WERI-Rb-1 (cell line): ENCODE data around the gene IGF2BP2.

ENCODE experiments used
- DNase-seq: peaks from one replicate; pipeline ENCODE4 v3.0.0-alpha.2; 2020
- H3K27ac ChIP-seq: fragments of 250-450 bp; sonication (Bioruptor Pico); 2 replicates; pipeline ENCODE4 v1.5.1; 2020; ENCODE audit warnings: mild to moderate bottlenecking, moderate library complexity
- H3K27me3 ChIP-seq: fragments of 250-450 bp; sonication (Bioruptor Pico); 2 replicates; pipeline ENCODE4 v1.5.1; 2021; ENCODE audit warnings: mild to moderate bottlenecking, low read depth, moderate library complexity; ENCODE audit not compliant: insufficient read depth, severe bottlenecking
- H3K36me3 ChIP-seq: fragments of 250-450 bp; sonication (Bioruptor Pico); 2 replicates; pipeline ENCODE4 v1.5.1; 2020; ENCODE audit warnings: mild to moderate bottlenecking, moderate library complexity
- H3K4me3 ChIP-seq: 2 replicates; pipeline ENCODE4 v1.5.1; 2011; ENCODE audit warnings: low read depth, mild to moderate bottlenecking, control low read depth, low read length
- H3K9me3 ChIP-seq: fragments of 250-450 bp; sonication (Bioruptor Pico); 2 replicates; pipeline ENCODE4 v1.5.1; 2021; ENCODE audit warnings: mild to moderate bottlenecking, moderate library complexity; ENCODE audit not compliant: severe bottlenecking
- CTCF ChIP-seq: IDR thresholded peaks from 2 replicates; pipeline ENCODE4 v1.5.1; 2011; ENCODE audit warnings: low read depth, mild to moderate bottlenecking, control low read depth, inconsistent platforms, low read length

IGF2BP2 gene

GRCh38 chr3:185754920-185755319 lies 69.9 kb downstream of the IGF2BP2 start:
- Histone ChIP-seq H3K36me3 (no peaks in the 10 kb centered on the region; the same call in none of the 2 replicates), H3K27ac (no peak overlapping the region), H3K4me3 (no peak overlapping the region), H3K9me3 (no peaks in the 10 kb centered on the region), H3K27me3 (no peaks in the 10 kb centered on the region)
- DNase-seq: no peak
- no peak for TF ChIP-seq CTCF

- no peak overlapping the region for H3K4me3 ChIP-seq
- no peak overlapping the region for H3K27ac ChIP-seq
- TF ChIP-seq CTCF: no peak
- no peaks in the 10 kb centered on the region for H3K9me3 ChIP-seq
- DNase-seq: no peak
- no peaks in the 10 kb centered on the region; the same call in none of the 2 replicates for H3K36me3 ChIP-seq
- H3K27me3 ChIP-seq: no peaks in the 10 kb centered on the region
Observed at GRCh38 chr3:185753354-185753753, 71.5 kb downstream of the IGF2BP2 start.

GRCh38 chr3:185750702-185751101 lies 74.1 kb downstream of the IGF2BP2 start:
- Histone ChIP-seq H3K4me3 (no peak overlapping the region), H3K27me3 (no peaks in the 10 kb centered on the region), H3K27ac (no peak overlapping the region), H3K36me3 (no peaks in the 10 kb centered on the region; the same call in 1 of the 2 replicates), H3K9me3 (no peaks in the 10 kb centered on the region)
- no peak for TF ChIP-seq CTCF
- DNase-seq: no peak

- Histone ChIP-seq H3K9me3 (no peaks in the 10 kb centered on the region), H3K27me3 (no peaks in the 10 kb centered on the region), H3K36me3 (no peaks in the 10 kb centered on the region; the same call in 1 of the 2 replicates), H3K27ac (no peak overlapping the region), H3K4me3 (no peak overlapping the region)
- TF ChIP-seq CTCF: no peak
- DNase-seq: no peak
Observed at GRCh38 chr3:185750015-185750414, 74.8 kb downstream of the IGF2BP2 start.

GRCh38 chr3:185746470-185746869 lies 78.4 kb downstream of the IGF2BP2 start:
- TF ChIP-seq CTCF: no peak
- no peak for DNase-seq
- no peak overlapping the region for H3K4me3 ChIP-seq

GRCh38 chr3:185744997-185745843 lies 79.6 kb downstream of the IGF2BP2 start:
- DNase-seq: no peak
- H3K27me3 ChIP-seq: no peaks in the 10 kb centered on the region
- H3K9me3 ChIP-seq: no peaks in the 10 kb centered on the region
- TF ChIP-seq CTCF: no peak
- H3K4me3 ChIP-seq: no peak overlapping the region
- H3K27ac ChIP-seq: no peak overlapping the region
- H3K36me3 ChIP-seq: no peaks in the 10 kb centered on the region

More at GRCh38 chr3:185746470-185746869, 78.4 kb downstream of the IGF2BP2 start:
- no peak overlapping the region for H3K27ac ChIP-seq
- H3K36me3 ChIP-seq: no peaks in the 10 kb centered on the region
- no peaks in the 10 kb centered on the region for H3K27me3 ChIP-seq
- no peaks in the 10 kb centered on the region for H3K9me3 ChIP-seq
